Smooth muscle cell (in vitro differentiated cells): ENCODE results near the gene ANKFY1. TPM values are rescaled to one million over a fixed set of nuclear protein-coding genes. Genes with fewer than 3 reads are reported as not detected.

ENCODE experiments used
- DNase-seq: peaks from one replicate; lab custom pipeline; 2025; ENCODE audit not compliant: unreplicated experiment; lab: John Stamatoyannopoulos, UW
- H2AFZ ChIP-seq: fragments of 200-600 bp; sonication (generic); 2 replicates; pipeline ENCODE4 v1.6.0; 2016; ENCODE audit warnings: antibody characterized with exemption, low read depth, mild to moderate bottlenecking
- H3F3A ChIP-seq: fragments of 200-600 bp; sonication (generic); 2 replicates; pipeline ENCODE4 v1.6.0; 2017; ENCODE audit warnings: antibody characterized with exemption, low read depth
- H3K27ac ChIP-seq: fragments of 200-600 bp; sonication (generic); 2 replicates; pipeline ENCODE4 v1.5.1; 2016; ENCODE audit warnings: low read depth, mild to moderate bottlenecking
- H3K27me3 ChIP-seq: fragments of 200-600 bp; sonication (generic); 2 replicates; pipeline ENCODE4 v1.6.1; 2016; ENCODE audit warnings: low read depth, mild to moderate bottlenecking
- H3K36me3 ChIP-seq: fragments of 200-600 bp; sonication (generic); 2 replicates; pipeline ENCODE4 v1.5.1; 2016; ENCODE audit warnings: low read depth
- H3K4me1 ChIP-seq: fragments of 200-600 bp; sonication (generic); 2 replicates; pipeline ENCODE4 v1.5.1; 2016; ENCODE audit warnings: low read depth
- H3K4me2 ChIP-seq: fragments of 200-600 bp; sonication (generic); 2 replicates; pipeline ENCODE4 v1.6.0; 2016; ENCODE audit warnings: mild to moderate bottlenecking
- H3K4me3 ChIP-seq: fragments of 200-600 bp; sonication (generic); 2 replicates; pipeline ENCODE4 v1.5.1; 2016; ENCODE audit warnings: mild to moderate bottlenecking
- H3K79me2 ChIP-seq: fragments of 200-600 bp; sonication (generic); 2 replicates; pipeline ENCODE4 v1.6.0; 2016; ENCODE audit warnings: low read depth, mild to moderate bottlenecking
- H3K9ac ChIP-seq: fragments of 200-600 bp; sonication (generic); 2 replicates; pipeline ENCODE4 v1.6.0; 2016; ENCODE audit warnings: low read depth
- H3K9me3 ChIP-seq: fragments of 200-600 bp; sonication (generic); replicated peaks from 2 replicates; pipeline ENCODE4 v1.5.1; 2016; ENCODE audit warnings: low read depth
- H4K20me1 ChIP-seq: fragments of 200-600 bp; sonication (generic); 2 replicates; pipeline ENCODE4 v1.6.0; 2016; ENCODE audit warnings: low read depth
- CTCF ChIP-seq: fragments of 200-600 bp; sonication (generic); IDR thresholded peaks from 2 replicates; pipeline ENCODE4 v1.5.1; 2017; ENCODE audit warnings: borderline replicate concordance, mild to moderate bottlenecking, antibody characterized with exemption; ENCODE audit not compliant: insufficient read depth, poor library complexity, severe bottlenecking
- WGBS: methylation state at CpG from one replicate; pipeline ENCODE4 v1.1.7; 2016; ENCODE audit warnings: low lambda C conversion rate; 5-methylcytosine and 5-hydroxymethylcytosine counted together
- polyA plus RNA-seq: library from polyadenylated mRNA; unstranded; fragments of >200 nt; fragmentation: Nextera tagmentation; extraction: Ambion mirVana; gene quantifications from 2 replicates; pipeline ENCODE4 v1.2.1, GENCODE V29; 2016
- total RNA-seq: library from RNA; depleted of rRNA; stranded (reverse); fragments of >200 nt; gene quantifications from 2 replicates; pipeline ENCODE4 v1.2.3, GENCODE V29; 2014

The ANKFY1 gene
- total and polyA plus RNA-seq, 2 experiments from 2014 or later = 11.5 to 26.3 TPM

- Histone ChIP-seq H3K4me2 (no peak overlapping the region), H3F3A (no peaks in the 10 kb centered on the region), H3K4me3 (no peak overlapping the region), H3K9ac (no peak overlapping the region), H3K36me3 (peaks cover 4% of the 10 kb centered on the region), H3K79me2 (peaks cover 57% of the 10 kb centered on the region), H3K4me1 (no peaks in the 10 kb centered on the region), H3K27me3 (no peaks in the 10 kb centered on the region), H4K20me1 (peaks cover 96% of the 10 kb centered on the region), H2AFZ (no peak overlapping the region), H3K27ac (no peak overlapping the region), H3K9me3 (no peaks in the 10 kb centered on the region)
- DNase-seq = no peak
- TF ChIP-seq CTCF = no peak
- whole genome bisulfite sequencing = 86% methylated on average over 7 of the region's 7 CpGs
These were observed 43.6 kb upstream of the ANKFY1 start for GRCh38 chr17:4307179-4307930.

GRCh38 chr17:4305224-4305623, 41.4 kb upstream of the ANKFY1 start:
- no peaks in the 10 kb centered on the region for H3F3A ChIP-seq
- no peak overlapping the region for H2AFZ ChIP-seq
- DNase-seq = no peak
- no peak for TF ChIP-seq CTCF
- no peaks in the 10 kb centered on the region for H3K9me3 ChIP-seq
- no peaks in the 10 kb centered on the region for H3K27me3 ChIP-seq
- 97% methylated on average over 7 of the region's 7 CpGs for WGBS
- H3K27ac ChIP-seq = no peak overlapping the region
- H3K4me1 ChIP-seq = no peaks in the 10 kb centered on the region
- H3K4me2 ChIP-seq = no peak overlapping the region
- peaks cover 4% of the 10 kb centered on the region for H3K36me3 ChIP-seq
- no peak overlapping the region for H3K4me3 ChIP-seq
- H3K9ac ChIP-seq = no peak overlapping the region
- H4K20me1 ChIP-seq = peaks cover 92% of the 10 kb centered on the region
- H3K79me2 ChIP-seq = peaks cover 47% of the 10 kb centered on the region

GRCh38 chr17:4304417-4305027, 40.7 kb upstream of the ANKFY1 start:
- H3K4me3 ChIP-seq = no peak overlapping the region
- no peak overlapping the region for H2AFZ ChIP-seq
- peaks cover 4% of the 10 kb centered on the region for H3K36me3 ChIP-seq
- no peaks in the 10 kb centered on the region for H3K9me3 ChIP-seq
- H4K20me1 ChIP-seq = peaks cover 92% of the 10 kb centered on the region
- WGBS = 55% methylated on average over 6 of the region's 6 CpGs
- H3K4me1 ChIP-seq = no peaks in the 10 kb centered on the region
- H3K9ac ChIP-seq = no peak overlapping the region
- DNase-seq = no peak
- no peaks in the 10 kb centered on the region for H3K27me3 ChIP-seq
- H3F3A ChIP-seq = no peaks in the 10 kb centered on the region
- H3K79me2 ChIP-seq = peaks cover 41% of the 10 kb centered on the region
- H3K4me2 ChIP-seq = no peak overlapping the region
- TF ChIP-seq CTCF = peak; percentile 65
- H3K27ac ChIP-seq = no peak overlapping the region
